Right lobe of liver (tissue), 6 donors: ENCODE data around the gene MLX. TPM values are rescaled to one million over a fixed set of nuclear protein-coding genes. Genes with fewer than 3 reads are reported as not detected.

Source experiments
- ATAC-seq, 4 donors: fragments of 200-7000 bp; cut with Tn5 transposase; one replicate each; pipeline ENCODE4 v1.9.1; 2020; ENCODE audit warnings: mild to moderate bottlenecking in 4 of 4, moderate library complexity in 4 of 4
- DNase-seq, 3 donors: peaks; one replicate each; pipeline ENCODE4 v3.0.0-alpha.2; 2020
- H3K27ac ChIP-seq, 3 donors: fragments of 200-600 bp; one replicate each; pipeline ENCODE4 v1.8.0; 2022
- H3K27me3 ChIP-seq, 2 donors: fragments of 200-600 bp; one replicate each; pipeline ENCODE4 v1.8.0; 2022
- H3K36me3 ChIP-seq, 4 donors: fragments of 200-600 bp; sonication (generic) in 1 of 4; one replicate each; pipeline versions ENCODE4 v1.5.1 to v1.8.0; 2017 to 2022; ENCODE audit warnings: control low read depth in 1 of 4
- H3K4me1 ChIP-seq, 4 donors: fragments of 200-600 bp; sonication (generic) in 1 of 4; one replicate each; pipeline versions ENCODE4 v1.5.1 to v1.8.0; 2017 to 2022; ENCODE audit warnings: control low read depth in 1 of 4
- H3K4me3 ChIP-seq, 3 donors: fragments of 200-600 bp; one replicate each; pipeline ENCODE4 v1.8.0; 2022
- H3K9me3 ChIP-seq, 4 donors: fragments of 200-600 bp; sonication (generic) in 1 of 4; one replicate each; pipeline versions ENCODE4 v1.5.1 to v1.8.0; 2017 to 2022; ENCODE audit warnings: control low read depth in 1 of 4
- POLR2A ChIP-seq: fragments of 450-650 bp; IDR thresholded peaks from one replicate; pipeline ENCODE4 v1.6.1; 2017; ENCODE audit warnings: antibody characterized with exemption, mild to moderate bottlenecking
- WGBS: methylation state at CpG from one replicate; pipeline ENCODE4 v1.1.6; 2018; ENCODE audit warnings: low coverage, low lambda C conversion rate; ENCODE audit not compliant: insufficient coverage; ENCODE audit errors: missing lambda C conversion rate; 5-methylcytosine and 5-hydroxymethylcytosine counted together
- intact Hi-C, 2 donors: fragments of 100-400 bp; cut with DNase I; formaldehyde crosslinking; loops; one replicate each; pipeline versions ENCODE4 v1.11.2 to v1.14.1; 2022
- long read RNA-seq: library from polyadenylated mRNA; unstranded; transcript quantifications from one replicate; pipeline ENCODE4 v2.0.0, GENCODE V29; 2019
- total RNA-seq, 6 experiments: library from RNA; depleted of rRNA in 2 of 6; stranded (reverse); fragments of >200 nt in 2 of 6; fragmentation: NEBNext Ultra II Directional in 3 of 6; extraction: Animal tissue kit (Norgen Biotek cat#: 25700) in 3 of 6; gene quantifications; one replicate each; pipeline versions ENCODE4 v1.1.0 to v1.2.4, GENCODE V29; 2016 to 2023
- TF ChIP-seq, protein P1 (sequence below), 4 donors: fragments of 200-600 bp in 3 of 4; fragments of 450-650 bp in 1 of 4; IDR thresholded peaks; one replicate each; pipeline versions ENCODE4 v1.5.1 to v1.8.0; 2016 to 2022; ENCODE audit warnings: antibody characterized with exemption in 4 of 4, mild to moderate bottlenecking in 2 of 4
- donor health status: DM: no; HTN: yes; CAD: no.
- donor health status: DM: no; HTN: no; CAD: no.
- donor health status: DM: no; HTN: no; CAD: no.
- donor health status: DM: no; HTN: yes; CAD: no.
- donor health status: DM: no; HTN: yes; CAD: no.

The MLX gene
- 10 to 100 TPM; 34.5 to 46.2 (median 35.2) TPM for total RNA-seq
- long read RNA-seq, transcript MLX-203 (8 exons, 2,428 nt) = major isoform, 6 of 12 reads
- long read RNA-seq, partial matches to known transcripts = 1 of 12 reads
- long read RNA-seq, other reads (novel, unspliced or antisense) = 4 of 12 reads

GRCh38 chr17:42566883-42567573 is at the start of gene MLX:
Gene MLX (plus strand): TSS chr17:42567100. CDS start chr17:42567125, 25 bp downstream.
- peak; percentile 46 for TF ChIP-seq POLR2A
- TF ChIP-seq, protein P1, sequence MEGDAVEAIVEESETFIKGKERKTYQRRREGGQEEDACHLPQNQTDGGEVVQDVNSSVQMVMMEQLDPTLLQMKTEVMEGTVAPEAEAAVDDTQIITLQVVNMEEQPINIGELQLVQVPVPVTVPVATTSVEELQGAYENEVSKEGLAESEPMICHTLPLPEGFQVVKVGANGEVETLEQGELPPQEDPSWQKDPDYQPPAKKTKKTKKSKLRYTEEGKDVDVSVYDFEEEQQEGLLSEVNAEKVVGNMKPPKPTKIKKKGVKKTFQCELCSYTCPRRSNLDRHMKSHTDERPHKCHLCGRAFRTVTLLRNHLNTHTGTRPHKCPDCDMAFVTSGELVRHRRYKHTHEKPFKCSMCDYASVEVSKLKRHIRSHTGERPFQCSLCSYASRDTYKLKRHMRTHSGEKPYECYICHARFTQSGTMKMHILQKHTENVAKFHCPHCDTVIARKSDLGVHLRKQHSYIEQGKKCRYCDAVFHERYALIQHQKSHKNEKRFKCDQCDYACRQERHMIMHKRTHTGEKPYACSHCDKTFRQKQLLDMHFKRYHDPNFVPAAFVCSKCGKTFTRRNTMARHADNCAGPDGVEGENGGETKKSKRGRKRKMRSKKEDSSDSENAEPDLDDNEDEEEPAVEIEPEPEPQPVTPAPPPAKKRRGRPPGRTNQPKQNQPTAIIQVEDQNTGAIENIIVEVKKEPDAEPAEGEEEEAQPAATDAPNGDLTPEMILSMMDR (IDR thresholded peaks at IDR 0.05) = no peak
- Histone ChIP-seq H3K9me3 (no peaks in the 10 kb centered on the region), H3K4me3 (peak within 1 kb of the TSS; percentile 83 to 99 (median 98)), H3K27me3 (no peaks in the 10 kb centered on the region), H3K27ac (peak within 1 kb of the TSS; percentile 86 to 94 (median 86)), H3K36me3 (peaks cover 0 to 46% (median 15%) of the 10 kb centered on the region in 4 donors), H3K4me1 (peaks cover 0 to 70% (median 29%) of the 10 kb centered on the region in 4 donors)
- WGBS = 0% methylated on average over 6 of the region's 72 CpGs
- ATAC-seq (peak; percentile 60 to 73 (median 68)), DNase-seq (peak; percentile 95 to 96 (median 96))
- intact Hi-C loops = no loop called here

DNA sequence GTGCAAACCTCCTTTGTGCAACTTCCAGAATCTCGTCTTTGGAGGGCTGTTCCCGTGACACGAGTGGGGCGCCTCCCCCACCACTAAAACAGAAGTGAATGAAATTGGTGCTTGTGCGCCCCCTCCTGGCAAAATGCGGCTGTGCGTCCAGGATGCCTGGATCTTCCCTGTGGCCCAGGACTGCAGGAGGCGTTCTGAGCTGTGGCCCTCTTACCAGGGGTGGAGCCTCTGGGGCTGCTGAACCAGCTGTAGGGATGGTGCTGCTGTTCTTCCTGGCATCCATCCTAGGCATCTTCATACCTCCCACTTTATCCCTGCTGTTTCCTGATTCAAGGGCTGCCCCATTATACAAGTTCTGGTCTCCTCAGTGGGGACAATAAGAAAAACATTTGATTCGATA is 49.4 kb upstream of the MLX start:
- ATAC-seq (peak; percentile 57 to 74 (median 67)), DNase-seq (peak; percentile 82 to 86 (median 83))
- TF ChIP-seq POLR2A = no peak
- TF ChIP-seq, protein P1 (IDR thresholded peaks at IDR 0.05) = peak; percentile 89 to 99 (median 95)
- peaks cover 0 to 44% (median 13%) of the 10 kb centered on the region in 4 donors for H3K4me1 ChIP-seq
- intact Hi-C loops = loop anchor here (5.0 to 10.0 kb wide), 2 partner anchors 100 to 193 kb away; no protein-coding TSS in a partner anchor
- 12% methylated on average over 6 of the region's 9 CpGs for WGBS
- peaks cover 0 to 15% (median 3%) of the 10 kb centered on the region in 4 donors for H3K36me3 ChIP-seq
- H3K9me3 ChIP-seq = no peaks in the 10 kb centered on the region
- H3K27ac ChIP-seq = peak overlapping the region; percentile 89 to 93 (median 92)
- no peak overlapping the region for H3K4me3 ChIP-seq
- no peaks in the 10 kb centered on the region for H3K27me3 ChIP-seq

DNA sequence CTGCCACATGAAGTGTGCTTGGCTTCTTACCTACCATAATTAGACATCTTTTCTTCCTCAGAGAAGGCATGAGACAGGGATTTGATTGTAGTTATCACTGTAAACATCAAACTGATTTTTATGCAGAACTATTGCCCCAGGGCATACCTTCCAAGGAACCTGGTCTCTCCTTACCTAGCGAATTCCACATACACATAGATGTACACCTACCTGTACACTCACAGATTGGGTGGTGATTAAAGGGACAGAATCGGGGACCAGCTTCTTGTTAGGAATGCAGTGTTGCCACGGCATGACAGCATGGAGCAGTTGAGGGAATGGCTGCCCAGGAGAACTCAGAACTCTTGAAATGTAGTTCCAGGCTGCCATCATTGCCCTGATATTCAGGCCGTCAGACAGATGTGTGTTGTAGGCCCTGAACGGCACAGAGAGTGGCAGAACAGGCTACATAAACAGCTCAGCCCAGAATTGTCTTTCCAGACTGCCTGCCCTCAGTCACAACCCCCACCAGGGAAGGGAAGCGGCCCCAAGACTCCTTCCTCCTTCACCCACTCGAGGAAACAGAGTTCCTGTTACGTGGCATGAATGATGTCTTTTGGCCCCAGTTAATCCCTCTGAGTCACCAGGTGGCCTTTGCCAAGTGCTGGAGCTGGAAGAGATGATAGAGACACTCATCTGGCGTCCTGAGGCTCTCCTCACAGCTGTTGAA is 48.7 kb upstream of the MLX start:
- TF ChIP-seq, protein P1 (IDR thresholded peaks at IDR 0.05) = no peak
- TF ChIP-seq POLR2A = no peak
- H3K9me3 ChIP-seq = no peaks in the 10 kb centered on the region
- intact Hi-C loops = loop anchor here (5.0 to 10.0 kb wide), 2 partner anchors 101 to 193 kb away; no protein-coding TSS in a partner anchor
- DNase-seq (peak in 1 of 3 donors; percentile 74), ATAC-seq (peak; percentile 24 to 45 (median 38))
- H3K4me3 ChIP-seq = no peak overlapping the region
- H3K27me3 ChIP-seq = no peaks in the 10 kb centered on the region
- peak overlapping the region; percentile 89 to 93 (median 92) for H3K27ac ChIP-seq
- H3K36me3 ChIP-seq = peaks cover 0 to 15% (median 3%) of the 10 kb centered on the region in 4 donors
- H3K4me1 ChIP-seq = peaks cover 0 to 46% (median 13%) of the 10 kb centered on the region in 4 donors
- WGBS = 51% methylated on average over 3 of the region's 9 CpGs

- Histone ChIP-seq H3K27me3 (no peaks in the 10 kb centered on the region), H3K4me3 (no peak overlapping the region), H3K4me1 (peaks cover 0 to 46% (median 13%) of the 10 kb centered on the region in 4 donors), H3K27ac (peak overlapping the region; percentile 89 to 93 (median 92)), H3K36me3 (peaks cover 0 to 10% (median 3%) of the 10 kb centered on the region in 4 donors), H3K9me3 (no peaks in the 10 kb centered on the region)
- intact Hi-C loops = loop anchor here (5.0 to 10.0 kb wide), 2 partner anchors 102 to 194 kb away; no protein-coding TSS in a partner anchor
- ATAC-seq (peak in 2 of 4 donors; percentile 1 to 3), DNase-seq (peak in 1 of 3 donors; percentile 34)
- WGBS = 37% methylated on average over 5 of the region's 6 CpGs
- TF ChIP-seq, protein P1 (IDR thresholded peaks at IDR 0.05) = no peak
- no peak for TF ChIP-seq POLR2A
These were observed 48.0 kb upstream of the MLX start for GRCh38 chr17:42518755-42519545.
